WI38 (cell line): ENCODE data around the gene LHFPL6.

ENCODE experiments used
- H3K4me3 ChIP-seq: 2 replicates; pipeline ENCODE4 v1.5.1; 2011; ENCODE audit warnings: low read depth, mild to moderate bottlenecking, control low read depth, low read length
- CTCF ChIP-seq: IDR thresholded peaks from 2 replicates; pipeline ENCODE4 v1.5.1; 2012; ENCODE audit warnings: low read depth, mild to moderate bottlenecking, control low read depth, low read length

LHFPL6 gene

GRCh38 chr13:39494006-39494405, 109.0 kb downstream of the LHFPL6 start:
- TF ChIP-seq CTCF, result no peak
- no peak overlapping the region for H3K4me3 ChIP-seq

- TF ChIP-seq CTCF, result no peak
- H3K4me3 ChIP-seq, result no peak overlapping the region
Measured at GRCh38 chr13:39490136-39490535, 112.9 kb downstream of the LHFPL6 start.

GRCh38 chr13:39486758-39487157, 116.2 kb downstream of the LHFPL6 start:
- no peak for TF ChIP-seq CTCF

GRCh38 chr13:39485314-39485700, 117.7 kb downstream of the LHFPL6 start:
- no peak overlapping the region for H3K4me3 ChIP-seq
- TF ChIP-seq CTCF, result no peak

More at GRCh38 chr13:39486758-39487157, 116.2 kb downstream of the LHFPL6 start:
- no peak overlapping the region for H3K4me3 ChIP-seq

GRCh38 chr13:39484506-39485313, 118.3 kb downstream of the LHFPL6 start:
- TF ChIP-seq CTCF, result no peak
- no peak overlapping the region for H3K4me3 ChIP-seq

- TF ChIP-seq CTCF, result no peak
- H3K4me3 ChIP-seq, result no peak overlapping the region
Measured at GRCh38 chr13:39483326-39483725, 119.7 kb downstream of the LHFPL6 start.

GRCh38 chr13:39481491-39481890, 121.5 kb downstream of the LHFPL6 start:
- no peak overlapping the region for H3K4me3 ChIP-seq
- no peak for TF ChIP-seq CTCF
